ENCODE measurements around the gene FIGN.

The FIGN gene

DNA sequence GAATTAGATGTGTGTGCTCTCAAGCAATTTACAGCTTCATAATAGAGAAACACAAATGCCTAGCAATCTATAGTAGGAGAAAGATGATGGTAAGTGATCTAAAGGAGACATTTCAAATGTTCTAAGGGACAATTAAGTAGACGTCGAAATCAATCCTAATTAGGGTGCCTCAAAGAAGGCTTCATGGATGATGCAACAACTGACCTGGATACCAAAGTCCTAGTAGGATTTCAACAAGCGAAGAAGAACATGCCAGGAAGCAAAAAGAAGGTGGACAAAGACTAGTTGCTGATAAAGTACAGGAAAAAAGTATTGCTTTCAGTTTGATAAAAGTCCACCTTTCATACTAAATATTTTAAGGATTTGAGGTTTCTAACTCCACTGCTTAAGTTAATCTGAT lies 12.5 kb downstream of the FIGN start:
- no peaks in the 10 kb centered on the region for H3K36me3 ChIP-seq
- H3K27me3 ChIP-seq = no peaks in the 10 kb centered on the region
- peaks cover 0 to 48% (median 0%) of the 10 kb centered on the region in 4 donors for H3K4me1 ChIP-seq
- H3K27ac ChIP-seq = no peak overlapping the region
- intact Hi-C loops (cut with DNase I; ENCODE audit: low total_unique reads) = no loop called here
- DNase-seq = no peak
- H3K4me3 ChIP-seq = no peak overlapping the region
- no peak for TF ChIP-seq CTCF (IDR thresholded peaks at IDR 0.05)
- no peaks in the 10 kb centered on the region for H3K9me3 ChIP-seq

DNA sequence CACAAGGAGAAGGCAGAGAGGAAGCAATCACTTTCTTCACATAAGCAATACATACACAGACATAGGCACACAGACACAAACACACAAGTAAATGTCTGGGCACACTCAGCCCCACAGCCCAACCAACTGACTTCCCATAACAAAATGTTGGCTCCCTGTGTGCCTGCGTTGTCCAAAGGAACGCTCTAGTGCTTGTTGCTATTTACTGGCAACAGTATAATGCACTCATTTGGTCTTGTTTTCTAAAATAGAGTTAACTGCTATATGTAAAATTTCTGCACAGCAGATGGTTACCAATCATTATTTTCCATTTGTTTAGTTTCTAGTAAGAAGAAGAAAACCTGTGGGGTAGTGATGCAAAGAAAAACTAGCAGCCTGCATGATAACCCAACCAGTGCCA lies 16.5 kb downstream of the FIGN start:
- DNase-seq = no peak
- H3K27ac ChIP-seq = no peak overlapping the region

DNA sequence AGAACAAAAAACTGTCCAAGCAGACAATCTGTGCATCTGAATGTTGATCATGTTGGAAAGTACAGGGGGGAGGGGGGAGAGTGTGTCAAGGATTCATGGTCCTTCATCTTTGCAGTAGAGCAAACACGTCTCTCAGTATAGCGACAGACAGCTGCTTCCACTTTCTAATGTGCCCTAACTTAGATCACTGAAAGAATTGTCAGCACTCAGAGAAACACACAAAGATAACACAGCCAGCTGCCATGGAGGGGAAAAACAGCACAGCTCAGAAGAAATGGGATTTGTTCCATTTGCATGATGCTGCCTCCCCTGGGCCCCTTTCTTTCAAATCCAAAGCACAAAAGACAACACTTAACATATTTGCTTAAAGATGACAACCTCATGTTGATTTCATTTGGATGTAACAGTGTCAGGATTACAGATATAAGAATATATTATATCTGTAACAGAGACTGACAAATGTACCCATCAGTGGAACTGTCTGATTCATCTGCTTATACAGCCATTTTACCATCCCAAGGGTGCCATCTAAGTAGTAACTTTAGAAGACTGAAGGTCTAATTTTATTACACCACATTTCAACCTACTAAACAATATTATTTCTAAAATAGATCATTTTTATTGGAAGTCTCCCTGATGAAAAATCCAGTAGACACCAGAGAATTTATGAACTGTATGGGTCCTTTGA lies 17.7 kb downstream of the FIGN start:
- intact Hi-C loops (cut with DNase I; ENCODE audit: low total_unique reads) = no loop called here
- no peaks in the 10 kb centered on the region for H3K27me3 ChIP-seq
- H3K4me1 ChIP-seq = peaks cover 0 to 25% (median 3%) of the 10 kb centered on the region in 4 donors
- DNase-seq = no peak
- H3K4me3 ChIP-seq = no peak overlapping the region
- H3K27ac ChIP-seq = no peak overlapping the region
- no peaks in the 10 kb centered on the region for H3K9me3 ChIP-seq
- no peak for TF ChIP-seq CTCF (IDR thresholded peaks at IDR 0.05)
- no peaks in the 10 kb centered on the region for H3K36me3 ChIP-seq

More for the DNA sequence above, 16.5 kb downstream of the FIGN start:
- no peak overlapping the region for H3K4me3 ChIP-seq
- H3K4me1 ChIP-seq = peaks cover 0 to 33% (median 0%) of the 10 kb centered on the region in 4 donors
- H3K27me3 ChIP-seq = no peaks in the 10 kb centered on the region
- H3K9me3 ChIP-seq = no peaks in the 10 kb centered on the region
- no peaks in the 10 kb centered on the region for H3K36me3 ChIP-seq
- no peak for TF ChIP-seq CTCF (IDR thresholded peaks at IDR 0.05)
- intact Hi-C loops (cut with DNase I; ENCODE audit: low total_unique reads) = no loop called here

DNA sequence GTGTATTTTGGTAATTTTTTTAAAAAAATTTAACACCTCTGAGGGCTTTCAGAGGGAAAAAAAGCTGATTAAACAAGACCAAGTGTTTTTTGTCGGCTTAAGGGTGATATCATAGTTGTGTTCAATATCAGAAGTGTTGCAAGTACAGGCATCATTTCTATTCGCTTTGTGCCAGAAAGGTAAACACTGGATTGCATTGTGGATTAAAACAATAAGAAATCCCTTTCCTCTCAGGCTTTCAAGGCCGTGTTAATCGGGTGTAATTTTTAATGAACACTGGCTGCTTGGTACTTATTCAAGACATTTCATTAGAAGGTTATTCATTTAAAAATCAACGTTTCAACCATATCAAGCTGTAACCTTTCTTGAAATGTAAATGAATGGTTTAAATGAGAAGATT lies 18.3 kb downstream of the FIGN start:
- H3K9me3 ChIP-seq = no peaks in the 10 kb centered on the region
- peaks cover 0 to 25% (median 3%) of the 10 kb centered on the region in 4 donors for H3K4me1 ChIP-seq
- no peak overlapping the region for H3K27ac ChIP-seq
- no peaks in the 10 kb centered on the region for H3K27me3 ChIP-seq
- H3K36me3 ChIP-seq = no peaks in the 10 kb centered on the region
- DNase-seq = no peak
- intact Hi-C loops (cut with DNase I; ENCODE audit: low total_unique reads) = no loop called here
- TF ChIP-seq CTCF (IDR thresholded peaks at IDR 0.05) = no peak
- H3K4me3 ChIP-seq = no peak overlapping the region

DNA sequence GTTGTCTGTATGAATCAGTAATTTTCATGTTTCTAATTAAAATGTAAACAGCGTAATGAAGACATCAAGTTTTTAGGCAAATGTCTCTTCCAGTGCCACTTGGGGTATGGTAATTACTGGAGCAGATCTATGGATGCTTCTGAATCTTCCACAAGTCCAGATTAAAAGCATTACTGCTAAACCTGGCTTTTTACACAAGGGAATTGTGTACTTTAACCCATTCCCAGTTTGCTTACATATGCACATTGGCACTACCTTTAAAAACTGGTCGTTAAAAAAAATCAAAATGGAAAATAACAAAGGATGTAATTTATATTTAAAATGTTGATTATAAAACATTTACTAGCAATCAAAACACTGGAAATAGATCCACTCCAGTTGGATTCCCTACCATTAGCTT lies 19.7 kb downstream of the FIGN start:
- intact Hi-C loops (cut with DNase I; ENCODE audit: low total_unique reads) = no loop called here
- no peak for TF ChIP-seq CTCF (IDR thresholded peaks at IDR 0.05)
- H3K4me3 ChIP-seq = no peak overlapping the region
- no peaks in the 10 kb centered on the region for H3K27me3 ChIP-seq
- no peaks in the 10 kb centered on the region for H3K9me3 ChIP-seq
- H3K4me1 ChIP-seq = peaks cover 0 to 32% (median 3%) of the 10 kb centered on the region in 4 donors
- no peak for DNase-seq
- no peak overlapping the region for H3K27ac ChIP-seq
- H3K36me3 ChIP-seq = no peaks in the 10 kb centered on the region
